A673 (cell line): ENCODE data around the gene FKBP5. TPM values are rescaled to one million over a fixed set of nuclear protein-coding genes. Genes with fewer than 3 reads are reported as not detected.

Source experiments
- BruUV-seq: library from RNA; stranded (reverse); fragments of 400-500 nt; replicated peaks from 2 replicates; lab custom pipeline; 2021; lab: Mats Ljungman, UMichigan
- CTCF ChIA-PET: fragments of 300-600 bp; sonication (Branson Sonifier 250); formaldehyde crosslinking; loops from one replicate; lab custom pipeline; 2022; ENCODE audit warnings: antibody characterized with exemption; lab: Charles Lee
- POLR2A ChIA-PET: fragments of 300-600 bp; sonication (Branson Sonifier 250); formaldehyde crosslinking; loops from one replicate; lab custom pipeline; 2022; ENCODE audit warnings: antibody characterized with exemption; ENCODE audit not compliant: low non-redundant PET; lab: Charles Lee
- DNase-seq: peaks from one replicate; pipeline ENCODE4 v3.0.0-alpha.2; 2015; ENCODE audit warnings: low spot score
- H3K27ac ChIP-seq: fragments of 200-600 bp; sonication (generic); 2 replicates; pipeline ENCODE4 v1.5.1; 2016; ENCODE audit warnings: mixed run types, low read depth, mild to moderate bottlenecking, mixed read lengths, antibody characterized with exemption, low read length; ENCODE audit not compliant: poor library complexity, severe bottlenecking
- H3K27me3 ChIP-seq: fragments of 200-600 bp; sonication (generic); replicated peaks from 2 replicates; pipeline ENCODE4 v1.6.1; 2017; ENCODE audit warnings: mixed run types, low read depth, mild to moderate bottlenecking, mixed read lengths, antibody characterized with exemption, low read length; ENCODE audit not compliant: insufficient read depth, poor library complexity
- H3K36me3 ChIP-seq: fragments of 200-600 bp; sonication (generic); 2 replicates; pipeline ENCODE4 v1.6.1; 2016; ENCODE audit warnings: mixed run types, mild to moderate bottlenecking, mixed read lengths, antibody characterized with exemption, low read length; ENCODE audit not compliant: insufficient read depth, poor library complexity, severe bottlenecking
- H3K4me1 ChIP-seq: fragments of 200-600 bp; sonication (generic); 2 replicates; pipeline ENCODE4 v1.6.1; 2017; ENCODE audit warnings: mixed run types, mild to moderate bottlenecking, mixed read lengths, antibody characterized with exemption, low read length; ENCODE audit not compliant: insufficient read depth, poor library complexity, severe bottlenecking
- H3K4me3 ChIP-seq: fragments of 200-600 bp; sonication (generic); 2 replicates; pipeline ENCODE4 v1.5.1; 2016; ENCODE audit warnings: low read depth, mixed run types, mild to moderate bottlenecking, mixed read lengths, low read length; ENCODE audit not compliant: poor library complexity, severe bottlenecking
- H3K9me3 ChIP-seq: fragments of 200-600 bp; sonication (generic); 2 replicates; pipeline ENCODE4 v1.6.1; 2016; ENCODE audit warnings: mixed run types, low read depth, mild to moderate bottlenecking, mixed read lengths, antibody characterized with exemption, low read length; ENCODE audit not compliant: poor library complexity, severe bottlenecking
- CTCF ChIP-seq: fragments of 300-800, 200-600 bp; sonication (generic); conservative IDR thresholded peaks from 2 replicates; pipeline ENCODE4 v1.5.1; 2017; ENCODE audit warnings: low read depth, mild to moderate bottlenecking, antibody characterized with exemption, low read length, moderate library complexity, mixed read lengths
- EZH2 ChIP-seq: fragments of 200-600 bp; sonication (generic); IDR thresholded peaks from 2 replicates; pipeline ENCODE4 v1.6.1; 2017; ENCODE audit warnings: borderline replicate concordance, low read depth, mild to moderate bottlenecking, mixed read lengths, antibody characterized with exemption, low read length; ENCODE audit not compliant: poor library complexity, severe bottlenecking
- intact Hi-C: fragments of 100-400 bp; cut with micrococcal nuclease; formaldehyde crosslinking; loops from one replicate; pipeline ENCODE4 v1.10.0; 2022; ENCODE audit not compliant: unreplicated experiment
- total RNA-seq: library from RNA; stranded (reverse); gene quantifications from 2 replicates; pipeline ENCODE4 v1.2.3, GENCODE V29; 2021

FKBP5 gene
- total RNA-seq, 1 experiment from 2014 or later, result 20.4 TPM

DNA sequence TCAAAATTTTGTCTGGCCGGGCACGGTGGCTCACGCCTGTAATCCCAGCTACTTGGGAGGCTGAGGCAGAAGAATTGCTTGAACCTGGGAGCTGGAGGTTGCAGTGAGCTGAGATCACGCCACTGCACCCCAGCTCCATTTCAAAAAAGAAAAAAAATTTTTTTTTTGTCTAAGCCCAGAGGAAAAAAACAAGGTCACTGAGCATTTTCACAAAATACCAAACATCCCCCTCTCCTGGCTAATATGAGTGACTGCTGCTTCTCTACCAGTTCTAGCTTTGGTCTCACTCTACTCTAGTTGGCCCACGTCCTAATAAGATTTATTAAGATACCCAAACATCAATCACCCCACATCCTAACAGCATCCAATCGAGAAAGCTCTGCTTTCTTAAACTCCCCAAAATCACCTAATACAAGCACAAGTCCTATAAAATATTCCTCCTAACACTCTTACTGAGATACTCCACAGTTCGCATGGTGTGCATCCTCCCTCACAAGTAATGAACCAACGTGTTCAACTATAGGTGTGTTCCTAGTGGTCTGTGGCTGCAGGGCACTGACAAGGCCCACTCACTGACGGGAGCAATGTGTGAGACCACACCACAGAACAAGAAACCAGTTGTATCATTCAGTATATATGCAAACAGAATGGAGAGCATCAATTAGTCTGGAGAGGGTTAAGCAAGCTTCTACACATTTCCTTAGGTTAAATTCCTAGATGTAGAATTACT is 64.2 kb downstream of the FKBP5 start:
- DNase-seq, result peak; percentile 47
- H3K27me3 ChIP-seq, result no peaks in the 10 kb centered on the region
- H3K4me3 ChIP-seq, result no peak overlapping the region
- intact Hi-C loops, result loop anchor here (2.0 kb wide), 1 partner anchor 40 kb away; no protein-coding TSS in a partner anchor
- CTCF ChIA-PET, result interaction anchor here (0.6 to 1.1 kb wide), 3 partner anchors 68 to 103 kb away, joined by 4 to 13 read pairs (median 4); no protein-coding TSS in a partner anchor
- BruUV-seq, result no TSS peak
- no peak for TF ChIP-seq EZH2
- peak; percentile 57 for TF ChIP-seq CTCF
- peaks cover 2% of the 10 kb centered on the region for H3K4me1 ChIP-seq
- H3K36me3 ChIP-seq, result no peaks in the 10 kb centered on the region
- no peaks in the 10 kb centered on the region for H3K9me3 ChIP-seq
- no peak overlapping the region for H3K27ac ChIP-seq
- POLR2A ChIA-PET, result no interaction called here

GRCh38 chr6:35622283-35622682 is 66.4 kb downstream of the FKBP5 start:
- Histone ChIP-seq H3K4me1 (no peaks in the 10 kb centered on the region), H3K36me3 (no peaks in the 10 kb centered on the region), H3K4me3 (no peak overlapping the region), H3K27ac (no peak overlapping the region), H3K27me3 (no peaks in the 10 kb centered on the region), H3K9me3 (no peaks in the 10 kb centered on the region)
- no peak for TF ChIP-seq CTCF
- TF ChIP-seq EZH2, result no peak
- ChIA-PET CTCF (interaction anchor here (0.6 kb wide), 2 partner anchors 31 to 38 kb away, joined by 3 read pairs; no protein-coding TSS in a partner anchor), POLR2A (no interaction called here)
- no TSS peak for BruUV-seq
- intact Hi-C loops, result no loop called here
- DNase-seq, result no peak

GRCh38 chr6:35620706-35621105 is 68.0 kb downstream of the FKBP5 start:
- intact Hi-C loops, result no loop called here
- ChIA-PET POLR2A (interaction anchor here (0.7 kb wide), 1 partner anchor 126 kb away, joined by 5 read pairs; no protein-coding TSS in a partner anchor), CTCF (no interaction called here)
- TF ChIP-seq CTCF (no peak), EZH2 (no peak)
- Histone ChIP-seq H3K27ac (no peak overlapping the region), H3K9me3 (no peaks in the 10 kb centered on the region), H3K36me3 (no peaks in the 10 kb centered on the region), H3K4me3 (no peak overlapping the region), H3K4me1 (no peaks in the 10 kb centered on the region), H3K27me3 (no peaks in the 10 kb centered on the region)
- no peak for DNase-seq
- no TSS peak for BruUV-seq
